Effector memory CD8-positive, alpha-beta T cell (primary cell): Measurements from ENCODE around the gene SPATA2.

Source experiments
- ATAC-seq: fragments of 150-1000 bp; cut with Tn5 transposase; replicated peaks from 2 replicates; pipeline ENCODE4 v1.10.0; 2021; ENCODE audit warnings: mild to moderate bottlenecking, moderate library complexity
- DNase-seq, 3 experiments: peaks; one replicate each; pipeline ENCODE4 v3.0.0; 2021
- H3K27ac Mint-ChIP-seq, 2 donors: one replicate each; pipeline ENCODE4 v1.8.0; 2022; ENCODE audit warnings: mild to moderate bottlenecking in 2 of 2, mixed read lengths in 2 of 2, moderate library complexity in 2 of 2
- H3K27me3 Mint-ChIP-seq, 2 donors: one replicate each; pipeline ENCODE4 v1.8.0; 2022; ENCODE audit warnings: mixed read lengths in 2 of 2
- H3K36me3 Mint-ChIP-seq: one replicate; pipeline ENCODE4 v1.8.0; 2022; ENCODE audit warnings: mild to moderate bottlenecking, moderate library complexity, mixed read lengths; ENCODE audit not compliant: insufficient read depth
- H3K4me1 Mint-ChIP-seq, 2 donors: one replicate each; pipeline ENCODE4 v1.8.0; 2022; ENCODE audit warnings: low read depth in 2 of 2, mixed read lengths in 2 of 2
- H3K4me3 Mint-ChIP-seq, 2 donors: one replicate each; pipeline ENCODE4 v1.8.0; 2022; ENCODE audit warnings: mild to moderate bottlenecking in 2 of 2, mixed read lengths in 2 of 2, moderate library complexity in 2 of 2
- H3K9me3 Mint-ChIP-seq, 2 donors: one replicate each; pipeline ENCODE4 v1.8.0; 2022; ENCODE audit warnings: mixed read lengths in 2 of 2

Gene SPATA2

DNA sequence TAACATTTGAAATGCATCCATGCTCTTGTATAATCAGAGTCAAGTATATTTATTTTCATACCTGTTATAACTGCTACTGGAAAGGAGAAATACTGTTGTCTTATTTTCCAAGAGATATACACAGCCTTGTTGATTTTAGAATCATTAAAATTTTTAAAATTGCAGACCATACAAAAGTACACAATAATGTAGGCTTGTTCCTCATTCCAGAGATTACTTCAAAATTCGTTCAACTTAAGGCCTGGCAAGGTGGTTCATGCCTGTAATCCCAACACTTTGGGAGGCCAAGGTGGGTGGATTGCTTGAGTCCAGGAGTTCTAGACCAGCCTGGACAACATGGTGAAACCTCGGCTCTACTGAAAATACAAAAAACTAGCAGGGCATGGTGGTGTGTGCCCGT, 27.0 kb upstream of the SPATA2 start:
- Mint-ChIP-seq H3K27me3 (no peaks in the 10 kb centered on the region), H3K36me3 (peaks cover 78% of the 10 kb centered on the region), H3K4me3 (no peak overlapping the region), H3K27ac (no peak overlapping the region), H3K9me3 (no peaks in the 10 kb centered on the region), H3K4me1 (peaks cover 35 to 47% of the 10 kb centered on the region in 2 donors)
- ATAC-seq (no peak), DNase-seq (no peak)

DNA sequence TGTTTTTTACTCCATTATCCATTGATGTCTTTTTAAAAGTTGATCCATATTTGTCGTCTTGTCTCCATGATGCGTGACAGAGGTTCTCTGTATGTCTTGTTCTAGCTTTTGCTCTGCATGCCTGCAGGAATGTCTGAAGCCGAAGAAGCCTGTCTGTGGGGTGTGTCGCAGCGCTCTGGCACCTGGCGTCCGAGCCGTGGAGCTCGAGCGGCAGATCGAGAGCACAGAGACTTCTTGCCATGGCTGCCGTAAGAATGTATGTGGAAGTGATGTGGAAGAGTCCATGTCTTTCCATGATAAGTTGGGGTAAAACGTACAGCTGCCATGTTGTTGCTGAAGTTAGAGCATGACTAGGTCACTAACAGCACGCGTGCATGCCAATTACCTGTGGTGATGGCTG, 26.1 kb upstream of the SPATA2 start:
- ATAC-seq = no peak
- peaks cover 76% of the 10 kb centered on the region for H3K36me3 Mint-ChIP-seq
- no peak overlapping the region for H3K27ac Mint-ChIP-seq
- no peaks in the 10 kb centered on the region for H3K27me3 Mint-ChIP-seq
- peaks cover 42 to 51% of the 10 kb centered on the region in 2 donors for H3K4me1 Mint-ChIP-seq
- no peaks in the 10 kb centered on the region for H3K9me3 Mint-ChIP-seq
- DNase-seq = no peak
- no peak overlapping the region for H3K4me3 Mint-ChIP-seq

DNA sequence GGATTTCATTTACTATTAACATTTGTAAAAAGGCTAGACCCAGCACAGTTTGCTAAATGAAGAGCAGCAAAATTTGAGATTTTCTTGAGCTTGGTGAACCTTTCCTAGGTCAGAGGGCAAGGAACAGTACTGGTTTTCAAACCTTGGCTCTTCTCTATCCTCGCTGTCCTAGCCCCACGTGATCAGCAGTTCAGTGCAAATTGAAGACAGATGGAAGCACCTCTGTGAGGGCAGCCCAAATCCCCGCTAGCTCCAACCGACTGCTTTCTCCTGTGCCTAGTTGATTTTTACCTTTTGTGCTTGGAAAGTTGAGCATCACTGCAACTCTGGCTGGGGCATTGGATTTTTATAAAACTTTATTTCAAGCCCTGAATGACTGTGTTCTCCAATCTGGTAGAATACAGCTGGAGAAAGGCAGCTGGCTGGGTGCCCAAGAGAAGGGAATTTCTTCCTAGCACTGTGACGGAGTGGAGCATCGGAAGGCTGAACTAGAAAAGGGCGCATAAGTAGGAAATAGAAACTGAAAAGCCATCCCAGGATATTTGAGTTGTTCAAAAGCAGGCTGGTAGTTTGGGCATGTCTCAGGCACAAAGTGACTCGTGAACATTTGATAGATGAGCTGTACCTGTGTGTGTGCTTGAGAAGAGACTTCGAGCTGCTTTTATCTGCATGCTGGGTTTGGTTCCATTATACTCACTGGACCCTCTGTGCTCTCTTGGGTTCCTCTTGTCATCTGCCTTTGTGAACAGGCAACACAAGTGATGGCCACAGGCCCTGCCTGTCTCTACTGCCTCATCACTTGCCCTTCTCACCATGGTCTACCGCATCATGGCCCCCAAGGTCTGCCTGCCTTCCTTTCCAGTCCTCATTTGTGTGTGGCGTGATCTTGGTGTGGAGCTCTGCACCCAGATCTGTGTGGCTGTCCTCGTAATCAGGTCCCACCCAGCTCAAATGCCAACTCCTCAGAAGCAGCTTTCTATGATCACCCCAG, 23.1 kb upstream of the SPATA2 start:
- Mint-ChIP-seq H3K4me3 (peak overlapping the region; percentile 94 to 97), H3K36me3 (peaks cover 59% of the 10 kb centered on the region), H3K27me3 (no peaks in the 10 kb centered on the region), H3K4me1 (peaks cover 37 to 55% of the 10 kb centered on the region in 2 donors), H3K27ac (peak overlapping the region; percentile 81 to 84), H3K9me3 (no peaks in the 10 kb centered on the region)
- DNase-seq (no peak), ATAC-seq (no peak)

DNA sequence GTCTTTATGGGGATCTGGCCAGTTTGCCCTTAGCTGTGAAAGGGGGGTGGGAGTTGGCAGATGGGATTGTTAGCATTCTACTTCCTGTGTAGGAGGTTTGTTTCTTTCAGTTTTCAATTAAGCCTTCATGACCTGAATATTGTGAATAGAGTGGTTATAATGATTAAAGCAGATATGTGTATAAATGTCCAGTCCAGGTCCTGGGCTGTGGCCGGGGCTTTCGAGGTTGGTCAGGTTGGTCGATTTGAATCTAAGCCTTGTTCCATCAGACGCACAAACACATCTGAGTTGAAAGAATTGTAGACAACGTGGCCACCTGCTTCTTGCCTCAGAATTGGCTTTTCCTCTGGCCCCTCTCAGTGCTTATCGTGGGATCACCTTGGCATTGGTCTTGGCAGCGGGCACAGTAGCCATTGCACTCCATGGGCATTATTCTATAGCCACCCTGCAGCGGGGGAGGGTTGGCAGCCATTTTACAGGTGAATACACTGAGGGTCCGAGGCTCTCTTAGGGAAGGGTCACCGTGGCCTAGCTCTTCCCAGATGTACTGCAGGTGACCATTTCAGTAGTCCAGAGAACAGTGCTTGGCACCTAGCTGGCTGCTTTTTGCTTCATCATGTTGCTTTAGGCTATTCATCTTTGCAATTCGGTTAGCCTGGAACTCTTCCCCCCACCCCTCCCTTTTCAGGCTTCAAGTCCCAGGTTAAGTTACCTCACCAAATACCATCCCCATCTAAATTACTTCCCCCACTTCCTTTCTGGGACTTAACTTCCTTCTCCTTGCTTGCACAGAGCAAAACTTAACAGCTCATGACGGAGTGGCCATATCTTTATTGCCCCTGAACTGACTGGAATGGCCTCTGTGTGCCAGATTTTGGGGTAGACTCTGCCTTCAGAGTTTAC, 21.9 kb upstream of the SPATA2 start:
- ATAC-seq (peak; percentile 5), DNase-seq (no peak)
- Mint-ChIP-seq H3K36me3 (peaks cover 47% of the 10 kb centered on the region), H3K4me1 (peaks cover 37 to 55% of the 10 kb centered on the region in 2 donors), H3K27me3 (no peaks in the 10 kb centered on the region), H3K4me3 (peak overlapping the region; percentile 94 to 97), H3K27ac (peak overlapping the region; percentile 95 to 96), H3K9me3 (no peaks in the 10 kb centered on the region)

DNA sequence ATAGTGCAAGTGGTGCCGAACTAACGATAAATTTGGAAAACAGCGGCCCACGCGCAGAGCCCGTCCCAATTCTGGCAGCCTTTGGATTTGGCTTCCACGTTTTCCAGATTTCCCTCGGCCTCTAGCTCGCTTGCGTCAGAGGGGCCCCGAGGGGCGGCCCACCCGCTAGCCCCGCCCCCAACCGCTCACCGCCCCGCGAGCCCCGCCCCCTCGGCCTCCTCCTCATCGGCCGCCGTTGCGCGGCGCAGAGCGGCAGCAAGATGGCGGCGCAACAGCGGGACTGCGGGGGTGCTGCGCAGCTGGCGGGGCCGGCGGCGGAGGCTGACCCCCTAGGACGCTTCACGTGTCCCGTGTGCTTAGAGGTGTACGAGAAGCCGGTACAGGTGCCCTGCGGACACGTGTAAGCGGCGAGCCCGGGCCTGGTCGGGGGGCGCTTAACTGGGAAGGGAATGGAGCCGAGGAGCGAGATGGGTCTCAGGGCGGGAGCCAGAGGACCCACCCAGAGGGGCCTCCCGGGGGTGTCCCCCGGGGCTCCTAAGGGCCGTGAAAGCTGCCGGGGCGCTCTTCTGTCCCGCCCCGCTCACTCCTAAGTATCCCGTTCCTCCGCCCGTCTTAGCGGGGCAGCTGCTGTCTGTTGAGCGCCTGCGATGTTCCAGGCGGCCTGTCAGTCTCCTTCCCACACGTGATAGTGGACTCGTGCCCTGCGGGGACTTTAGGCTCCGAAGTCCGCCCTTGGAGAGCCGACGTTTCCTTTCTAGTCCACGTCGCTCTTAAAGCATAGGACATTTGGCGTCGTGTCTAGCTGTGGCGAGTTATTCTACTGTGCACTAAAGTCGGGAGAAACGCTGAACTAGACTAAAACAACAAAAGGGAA, 21.1 kb upstream of the SPATA2 start, which contains the start of gene RNF114:
TSS of gene RNF114 (plus strand) at position 245 of the 874 bp plus-strand sequence. CDS start at position 261, 16 bp downstream.
- H3K27me3 Mint-ChIP-seq = no peaks in the 10 kb centered on the region
- no peaks in the 10 kb centered on the region for H3K9me3 Mint-ChIP-seq
- peaks cover 34 to 52% of the 10 kb centered on the region in 2 donors for H3K4me1 Mint-ChIP-seq

DNA sequence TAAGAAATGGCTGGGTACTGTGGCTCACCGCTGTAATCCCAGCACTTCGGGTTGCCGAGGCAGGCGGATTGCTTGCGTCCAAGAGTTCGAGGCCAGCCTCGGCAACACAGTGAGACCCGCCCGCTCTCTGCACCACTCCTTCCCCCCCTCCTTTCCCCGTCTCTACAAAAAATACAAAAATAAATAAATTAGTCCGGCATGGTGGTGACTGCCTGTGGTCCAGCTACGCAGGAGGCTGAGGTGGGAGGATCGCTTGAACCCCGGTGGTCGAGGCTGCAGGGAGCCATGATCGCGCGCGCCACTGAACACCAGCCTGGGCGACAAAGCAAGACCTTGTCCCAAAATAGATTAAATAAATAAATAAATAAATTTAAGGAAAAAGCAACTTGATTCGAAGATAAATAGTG, 20.4 kb upstream of the SPATA2 start:
- DNase-seq (no peak), ATAC-seq (peak; percentile 1)
- H3K9me3 Mint-ChIP-seq = no peaks in the 10 kb centered on the region
- peak overlapping the region; percentile 94 to 97 for H3K4me3 Mint-ChIP-seq
- H3K36me3 Mint-ChIP-seq = peaks cover 31% of the 10 kb centered on the region
- H3K4me1 Mint-ChIP-seq = peaks cover 27 to 46% of the 10 kb centered on the region in 2 donors
- no peaks in the 10 kb centered on the region for H3K27me3 Mint-ChIP-seq
- peak overlapping the region; percentile 95 to 96 for H3K27ac Mint-ChIP-seq

More for the DNA sequence above, 21.1 kb upstream of the SPATA2 start, which contains the start of gene RNF114:
- H3K4me3 Mint-ChIP-seq = peak within 1 kb of the TSS; percentile 94 to 97
- DNase-seq (peak; percentile 81 to 83 (median 83)), ATAC-seq (peak; percentile 91)
- peaks cover 38% of the 10 kb centered on the region for H3K36me3 Mint-ChIP-seq
- H3K27ac Mint-ChIP-seq = peak within 1 kb of the TSS; percentile 95 to 96

DNA sequence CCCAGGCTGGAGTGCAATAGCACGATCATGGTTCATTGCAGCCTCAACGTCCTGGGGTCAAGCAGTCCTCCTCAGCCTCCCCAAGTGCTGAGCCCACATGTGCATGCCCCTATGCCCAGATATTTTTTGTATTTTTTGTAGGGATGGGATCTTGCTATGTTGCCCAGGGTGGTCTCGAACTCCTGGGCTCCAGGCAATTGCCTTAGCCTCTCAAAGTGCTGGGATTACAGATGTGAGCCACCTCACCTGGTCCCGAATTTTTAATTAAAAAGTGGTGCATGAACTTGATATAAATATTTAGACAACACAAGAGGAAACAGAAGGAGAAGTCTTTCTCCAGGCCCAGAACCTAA, 13.8 kb upstream of the SPATA2 start:
- Mint-ChIP-seq H3K9me3 (no peaks in the 10 kb centered on the region), H3K27me3 (no peaks in the 10 kb centered on the region), H3K36me3 (peaks cover 2% of the 10 kb centered on the region), H3K4me1 (peaks cover 0 to 3% of the 10 kb centered on the region in 2 donors), H3K4me3 (no peak overlapping the region), H3K27ac (no peak overlapping the region)
- DNase-seq = no peak
- no peak for ATAC-seq

DNA sequence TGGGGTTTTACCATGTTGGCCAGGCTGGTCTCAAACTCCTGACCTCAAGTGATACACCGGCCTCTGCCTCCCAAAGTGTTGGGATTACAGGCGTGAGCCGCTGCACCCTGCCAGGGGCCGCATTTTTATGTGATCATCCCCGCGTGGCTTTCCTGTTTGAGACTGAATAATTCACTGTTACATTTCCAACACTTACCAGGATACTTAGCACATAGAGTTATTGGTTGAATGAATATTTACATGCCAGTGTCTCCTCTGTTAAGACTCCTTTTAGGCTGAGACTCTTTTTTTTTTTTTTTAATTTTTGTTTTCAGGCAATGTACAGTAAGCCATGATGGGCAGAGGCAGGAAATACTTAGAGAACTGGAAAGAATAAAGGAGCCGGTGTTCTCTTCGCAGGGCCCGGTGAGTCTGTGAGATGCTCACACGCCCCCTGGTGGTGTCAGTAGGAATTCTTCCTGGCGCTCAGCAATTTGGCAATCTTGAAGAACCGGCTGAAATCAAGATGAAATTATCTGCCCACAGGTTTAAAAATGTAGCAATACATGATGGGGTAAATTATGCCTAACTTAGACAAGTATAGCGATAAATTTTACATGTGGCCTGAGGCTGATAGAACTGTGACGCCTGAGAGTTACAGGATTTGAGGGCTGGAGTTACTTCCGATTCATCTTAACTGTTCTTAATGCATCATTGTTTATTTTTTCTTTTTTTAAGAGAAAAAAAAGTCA, 13.2 kb upstream of the SPATA2 start:
- ATAC-seq = peak; percentile 98
- Mint-ChIP-seq H3K36me3 (no peaks in the 10 kb centered on the region), H3K27ac (no peak overlapping the region), H3K9me3 (no peaks in the 10 kb centered on the region), H3K27me3 (peaks cover 2 to 4% of the 10 kb centered on the region in 2 donors), H3K4me1 (no peaks in the 10 kb centered on the region), H3K4me3 (no peak overlapping the region)
- DNase-seq = peak; percentile 75 to 81 (median 77)

DNA sequence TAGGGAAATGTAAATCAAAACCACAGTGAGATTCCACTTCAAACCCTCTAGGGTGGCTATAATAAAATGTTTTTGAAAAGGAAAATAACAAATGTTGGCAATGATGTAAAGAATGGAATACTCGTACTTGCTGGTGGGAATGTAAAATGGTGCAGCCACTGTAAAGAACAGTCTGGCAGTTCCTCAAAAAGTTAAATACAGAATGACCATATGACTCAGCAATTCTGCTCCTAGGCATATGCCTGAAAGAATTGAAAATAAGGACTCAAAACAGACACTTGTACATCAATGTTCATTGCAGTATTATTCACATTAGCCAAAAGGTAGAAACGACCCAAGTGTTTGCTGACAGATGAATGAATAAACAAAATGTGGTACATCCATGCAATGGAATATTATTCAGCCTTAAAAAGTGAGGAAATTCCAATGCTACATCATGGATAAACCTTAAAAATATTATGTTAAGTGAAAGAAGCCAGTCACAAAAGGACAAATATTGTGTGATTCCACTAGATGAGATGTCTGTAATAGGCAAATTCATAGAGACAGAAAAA, 10.6 kb upstream of the SPATA2 start:
- H3K4me3 Mint-ChIP-seq = no peak overlapping the region
- H3K4me1 Mint-ChIP-seq = no peaks in the 10 kb centered on the region
- H3K9me3 Mint-ChIP-seq = no peaks in the 10 kb centered on the region
- ATAC-seq (no peak), DNase-seq (no peak)
- peaks cover 9 to 11% of the 10 kb centered on the region in 2 donors for H3K27me3 Mint-ChIP-seq
- no peak overlapping the region for H3K27ac Mint-ChIP-seq
- H3K36me3 Mint-ChIP-seq = no peaks in the 10 kb centered on the region

DNA sequence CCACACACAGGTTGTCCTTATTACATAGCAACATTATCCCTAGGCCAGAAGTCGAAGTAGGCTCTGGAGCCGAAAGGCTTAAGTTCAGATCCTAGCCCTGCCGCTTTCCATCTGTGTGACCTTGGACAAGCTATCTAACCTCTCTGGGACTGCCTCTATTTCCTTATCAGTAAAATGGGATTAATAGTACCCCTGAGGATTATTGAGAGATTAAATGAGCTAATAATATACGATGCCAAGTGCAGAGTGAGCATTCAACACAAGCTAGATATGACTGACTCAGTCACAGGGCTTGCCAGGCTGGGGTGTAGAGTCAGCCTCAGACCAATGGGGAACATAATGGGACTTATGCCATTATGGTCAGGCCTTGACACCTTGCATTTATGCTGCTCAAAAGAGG, 8.9 kb upstream of the SPATA2 start:
- DNase-seq (no peak), ATAC-seq (no peak)
- H3K9me3 Mint-ChIP-seq = no peaks in the 10 kb centered on the region
- H3K27ac Mint-ChIP-seq = no peak overlapping the region
- no peaks in the 10 kb centered on the region for H3K4me1 Mint-ChIP-seq
- H3K36me3 Mint-ChIP-seq = no peaks in the 10 kb centered on the region
- H3K4me3 Mint-ChIP-seq = no peak overlapping the region
- peaks cover 9 to 11% of the 10 kb centered on the region in 2 donors for H3K27me3 Mint-ChIP-seq

DNA sequence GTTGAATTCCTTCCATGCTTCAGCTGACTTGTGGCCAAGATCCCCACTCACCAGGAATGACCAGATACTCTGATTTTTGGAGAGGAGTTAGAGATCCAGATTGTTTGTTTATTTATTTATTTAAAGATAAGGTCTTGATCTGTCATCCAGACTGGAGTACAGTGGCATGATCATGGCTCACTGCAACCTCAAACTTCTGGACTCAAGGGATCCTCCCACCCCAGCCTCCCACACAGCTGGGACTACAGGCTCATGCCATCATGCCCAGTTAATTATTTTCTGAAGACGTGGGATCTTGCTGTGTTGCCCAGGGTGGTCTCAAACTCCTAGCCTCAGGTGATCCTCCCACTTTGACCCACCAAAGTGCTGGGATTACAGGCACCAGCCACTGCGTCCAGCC, 4.1 kb upstream of the SPATA2 start:
- ATAC-seq = no peak
- Mint-ChIP-seq H3K4me3 (no peak overlapping the region), H3K36me3 (peaks cover 28% of the 10 kb centered on the region), H3K27me3 (peaks cover 9 to 11% of the 10 kb centered on the region in 2 donors), H3K4me1 (peaks cover 15 to 17% of the 10 kb centered on the region in 2 donors), H3K27ac (no peak overlapping the region), H3K9me3 (no peaks in the 10 kb centered on the region)
- DNase-seq = no peak

DNA sequence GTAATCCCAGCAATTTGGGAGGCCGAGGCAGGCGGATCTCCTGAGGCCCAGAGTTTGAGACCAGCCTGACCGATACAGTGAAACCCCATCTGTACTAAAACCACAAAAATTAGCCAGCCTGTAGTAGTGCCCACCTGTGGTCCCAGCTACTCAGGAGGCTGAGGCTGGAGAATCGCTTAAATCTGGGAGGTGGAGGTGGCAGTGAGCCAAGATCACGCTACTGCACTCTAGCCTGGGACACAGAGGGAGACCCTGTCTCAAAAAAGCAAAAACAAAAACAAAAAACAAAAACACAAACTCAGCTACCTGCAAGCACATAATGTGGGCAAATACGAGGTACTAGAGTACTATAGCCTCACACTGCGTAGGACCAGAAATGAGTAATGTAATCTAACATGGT, 3.7 kb upstream of the SPATA2 start:
- Mint-ChIP-seq H3K4me3 (no peak overlapping the region), H3K4me1 (peaks cover 20% of the 10 kb centered on the region in 2 donors), H3K27ac (peak overlapping the region in 1 of 2 donors; percentile 55), H3K9me3 (no peaks in the 10 kb centered on the region), H3K36me3 (peaks cover 32% of the 10 kb centered on the region), H3K27me3 (peaks cover 9 to 11% of the 10 kb centered on the region in 2 donors)
- DNase-seq = no peak
- no peak for ATAC-seq
